Spinal cord (tissue), 10 donors: Measurements from ENCODE around the gene SOX30. TPM values are rescaled to one million over a fixed set of nuclear protein-coding genes. Genes with fewer than 3 reads are reported as not detected.
A peak's percentile ranks its signal among the peaks of the same experiment; 100 is the strongest.

ENCODE experiments used
- DNase-seq, 6 donors: peaks; one replicate each; pipeline versions ENCODE4 v3.0.0 to v3.0.0-alpha.2; 2013 to 2015; ENCODE audit warnings: low spot score in 6 of 6, low read depth in 4 of 6
- H3K27ac ChIP-seq: one replicate; pipeline ENCODE4 v1.5.1; 2013; ENCODE audit warnings: low read depth, low read length, control low read depth
- H3K27me3 ChIP-seq: one replicate; pipeline ENCODE4 v1.6.1; 2013; ENCODE audit warnings: low read length; ENCODE audit not compliant: control insufficient read depth, insufficient read depth
- H3K36me3 ChIP-seq: one replicate; pipeline ENCODE4 v1.6.1; 2013; ENCODE audit warnings: low read length; ENCODE audit not compliant: control insufficient read depth, insufficient read depth
- H3K4me1 ChIP-seq: one replicate; pipeline ENCODE4 v1.6.1; 2013; ENCODE audit warnings: low read length; ENCODE audit not compliant: control insufficient read depth, insufficient read depth
- H3K4me3 ChIP-seq: one replicate; pipeline ENCODE4 v1.5.1; 2013; ENCODE audit warnings: low read depth, low read length, control low read depth
- H3K9me3 ChIP-seq: one replicate; pipeline ENCODE4 v1.6.1; 2013; ENCODE audit warnings: low read length; ENCODE audit not compliant: control insufficient read depth, insufficient read depth
- WGBS: methylation state at CpG from one replicate; pipeline ENCODE4 v1.1.5; 2013; ENCODE audit warnings: missing lambda C conversion rate; ENCODE audit not compliant: insufficient coverage; 5-methylcytosine and 5-hydroxymethylcytosine counted together
- polyA plus RNA-seq, 2 donors: library from polyadenylated mRNA; unstranded; fragments of 120-200 nt; gene quantifications; one replicate each; pipeline ENCODE4 v1.2.1, GENCODE V29; 2013; ENCODE audit not compliant: insufficient read length in 2 of 2
- total RNA-seq, 2 donors: library from RNA; depleted of rRNA in 1 of 2; stranded (reverse); fragments of 120-200 nt in 1 of 2; fragments of >200 nt in 1 of 2; gene quantifications; one replicate each; pipeline versions ENCODE4 v1.2.3 to v1.2.4, GENCODE V29; 2013 to 2014
- donor health status: healthy.

SOX30 gene
- total and polyA plus RNA-seq, 4 donors = 0.22 to 0.51 (median 0.43) TPM; not detected in 1

DNA sequence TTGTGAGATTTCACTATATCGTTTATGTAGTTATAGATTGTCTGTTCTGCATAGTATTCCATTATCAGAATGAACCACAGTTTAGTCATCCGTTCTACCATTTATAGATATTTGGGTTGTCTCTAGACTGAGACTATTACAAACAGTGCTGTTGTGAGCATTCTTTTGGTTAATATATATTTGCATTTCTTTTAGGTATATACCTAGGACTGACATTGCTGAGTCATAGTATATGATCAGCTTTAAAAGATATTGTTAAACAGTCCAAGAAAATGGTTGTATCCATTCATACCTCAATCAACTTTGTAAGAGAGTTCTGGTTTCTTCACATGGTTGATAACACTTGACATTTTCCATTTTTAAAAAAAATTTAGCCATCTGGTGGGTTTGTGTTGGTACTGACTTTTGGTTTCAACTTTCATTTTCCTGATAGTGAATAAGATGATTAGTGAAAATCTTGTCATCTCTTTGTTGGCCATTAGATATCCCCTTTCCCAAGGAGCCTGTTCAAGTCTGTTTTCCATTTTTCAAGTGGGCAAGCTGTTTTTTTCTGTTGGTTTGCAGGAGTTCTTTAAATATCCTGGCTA lies 53.8 kb downstream of the SOX30 start:
- DNase-seq = no peak
- H3K27ac ChIP-seq = no peak overlapping the region
- H3K36me3 ChIP-seq = no peaks in the 10 kb centered on the region
- H3K9me3 ChIP-seq = no peaks in the 10 kb centered on the region
- no CpG with 5 or more reads among the region's 2 CpGs for WGBS
- no peaks in the 10 kb centered on the region for H3K4me1 ChIP-seq
- H3K4me3 ChIP-seq = no peak overlapping the region
- H3K27me3 ChIP-seq = no peaks in the 10 kb centered on the region

DNA sequence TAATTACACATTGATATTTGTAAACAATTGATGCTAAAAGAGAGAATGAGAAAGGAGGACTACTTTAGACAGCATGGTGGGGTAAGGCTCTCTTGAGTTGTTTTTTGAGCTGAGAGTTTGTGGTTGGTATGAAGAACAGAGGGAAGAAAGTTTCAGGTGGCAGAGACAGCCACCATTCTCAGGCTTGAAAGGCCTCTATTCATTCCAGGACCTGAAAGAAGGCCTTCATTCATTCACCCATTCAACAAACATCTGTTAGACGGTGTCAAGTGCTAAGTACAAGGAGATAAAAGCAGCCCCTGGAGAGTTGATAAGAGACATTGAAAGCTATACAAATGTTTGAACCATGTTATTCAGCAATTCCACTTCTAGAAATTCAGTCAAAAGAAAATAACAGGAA lies 55.0 kb downstream of the SOX30 start:
- Histone ChIP-seq H3K27me3 (no peaks in the 10 kb centered on the region), H3K27ac (no peak overlapping the region), H3K9me3 (no peaks in the 10 kb centered on the region), H3K4me1 (no peaks in the 10 kb centered on the region), H3K4me3 (no peak overlapping the region), H3K36me3 (no peaks in the 10 kb centered on the region)
- no CpG with 5 or more reads among the region's 1 CpG for WGBS
- DNase-seq = no peak

DNA sequence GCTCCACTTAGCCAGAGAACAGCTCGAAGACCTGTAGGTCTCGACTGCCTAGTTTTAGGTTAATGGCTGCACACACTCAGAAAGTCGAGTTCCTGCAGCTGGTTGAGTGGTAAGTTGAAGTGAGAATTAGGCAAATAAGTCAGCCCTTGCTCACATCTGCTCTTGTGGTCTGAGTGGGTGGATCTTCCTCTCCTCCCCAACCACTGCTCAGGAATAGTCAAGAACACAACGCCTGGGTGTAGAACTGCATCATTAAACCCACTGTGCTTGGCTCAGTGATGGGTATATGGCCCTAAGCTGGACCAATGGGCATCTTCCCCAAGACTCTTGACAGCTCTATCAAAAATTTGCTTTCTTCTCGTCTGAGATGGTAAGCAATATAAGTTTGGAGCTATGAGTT lies 55.8 kb downstream of the SOX30 start:
- 100% methylated on average over 1 of the region's 5 CpGs for WGBS
- no peak overlapping the region for H3K4me3 ChIP-seq
- DNase-seq = no peak
- H3K9me3 ChIP-seq = peaks cover 3% of the 10 kb centered on the region
- no peaks in the 10 kb centered on the region for H3K36me3 ChIP-seq
- no peak overlapping the region for H3K27ac ChIP-seq
- no peaks in the 10 kb centered on the region for H3K4me1 ChIP-seq
- no peaks in the 10 kb centered on the region for H3K27me3 ChIP-seq

DNA sequence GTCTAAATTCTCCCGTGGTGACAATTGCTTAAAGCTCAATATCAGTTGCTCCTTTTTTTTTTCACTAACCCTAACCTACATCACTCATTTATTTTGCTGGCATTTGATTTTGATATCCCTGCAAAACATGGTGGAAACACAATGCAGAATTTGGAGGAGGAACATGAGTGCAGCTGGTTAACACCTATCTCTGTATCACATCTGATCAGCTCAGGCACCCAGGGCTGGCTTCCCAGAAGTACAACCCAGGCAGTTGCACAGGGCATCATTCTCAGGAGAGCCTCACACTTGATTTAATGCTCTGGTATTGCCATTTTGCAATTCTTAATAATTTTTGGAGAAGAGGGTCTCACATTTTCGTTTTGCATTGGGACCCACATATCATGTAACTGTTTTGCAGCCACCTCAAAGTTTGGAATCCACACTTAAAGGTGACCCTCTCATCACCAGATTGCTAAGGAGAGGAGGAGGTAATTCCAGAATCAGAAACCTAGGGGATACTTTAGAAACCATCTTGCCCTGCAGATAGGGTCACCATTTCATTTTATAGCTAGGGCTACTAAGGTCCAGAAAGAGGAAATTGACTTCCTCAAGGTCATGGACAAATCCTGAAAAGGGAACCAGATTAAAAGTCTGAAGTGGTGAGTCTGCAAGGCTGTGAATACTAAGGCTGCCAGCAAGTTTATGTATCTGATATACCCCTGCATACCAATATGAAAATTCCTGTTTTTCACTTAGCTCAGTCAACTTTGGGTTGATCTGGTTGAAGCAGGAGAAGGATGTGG lies 57.4 kb downstream of the SOX30 start:
- no peak for DNase-seq

DNA sequence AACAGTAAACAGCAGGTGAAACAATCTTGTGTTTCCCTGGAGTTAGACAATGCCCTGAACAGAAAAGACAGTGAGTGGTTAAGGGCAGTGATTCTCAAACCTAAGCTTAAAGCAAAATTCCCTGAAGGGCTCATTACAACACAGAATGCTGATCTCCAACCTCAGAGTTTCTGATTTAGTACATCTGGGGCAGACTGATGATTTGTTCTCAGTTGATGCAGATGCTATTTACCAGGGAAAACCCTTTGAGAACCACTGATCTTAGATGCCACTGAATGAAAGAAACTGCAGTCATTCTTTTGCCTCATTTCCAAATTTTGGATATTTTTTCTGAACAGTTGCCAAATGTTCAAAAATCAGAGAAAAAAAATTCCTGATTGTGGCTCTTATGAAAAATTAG lies 58.0 kb downstream of the SOX30 start:
- peak in 1 of 6 donors; percentile 22 for DNase-seq
- no peak overlapping the region for H3K27ac ChIP-seq
- H3K4me1 ChIP-seq = no peaks in the 10 kb centered on the region
- H3K4me3 ChIP-seq = no peak overlapping the region
- no peaks in the 10 kb centered on the region for H3K36me3 ChIP-seq
- no peaks in the 10 kb centered on the region for H3K27me3 ChIP-seq
- peaks cover 3% of the 10 kb centered on the region for H3K9me3 ChIP-seq

More for the DNA sequence above, 57.4 kb downstream of the SOX30 start:
- H3K4me3 ChIP-seq = no peak overlapping the region
- no peaks in the 10 kb centered on the region for H3K4me1 ChIP-seq
- peaks cover 3% of the 10 kb centered on the region for H3K9me3 ChIP-seq
- no peaks in the 10 kb centered on the region for H3K27me3 ChIP-seq
- H3K27ac ChIP-seq = no peak overlapping the region
- WGBS = no CpG with 5 or more reads among the region's 2 CpGs
- no peaks in the 10 kb centered on the region for H3K36me3 ChIP-seq

DNA sequence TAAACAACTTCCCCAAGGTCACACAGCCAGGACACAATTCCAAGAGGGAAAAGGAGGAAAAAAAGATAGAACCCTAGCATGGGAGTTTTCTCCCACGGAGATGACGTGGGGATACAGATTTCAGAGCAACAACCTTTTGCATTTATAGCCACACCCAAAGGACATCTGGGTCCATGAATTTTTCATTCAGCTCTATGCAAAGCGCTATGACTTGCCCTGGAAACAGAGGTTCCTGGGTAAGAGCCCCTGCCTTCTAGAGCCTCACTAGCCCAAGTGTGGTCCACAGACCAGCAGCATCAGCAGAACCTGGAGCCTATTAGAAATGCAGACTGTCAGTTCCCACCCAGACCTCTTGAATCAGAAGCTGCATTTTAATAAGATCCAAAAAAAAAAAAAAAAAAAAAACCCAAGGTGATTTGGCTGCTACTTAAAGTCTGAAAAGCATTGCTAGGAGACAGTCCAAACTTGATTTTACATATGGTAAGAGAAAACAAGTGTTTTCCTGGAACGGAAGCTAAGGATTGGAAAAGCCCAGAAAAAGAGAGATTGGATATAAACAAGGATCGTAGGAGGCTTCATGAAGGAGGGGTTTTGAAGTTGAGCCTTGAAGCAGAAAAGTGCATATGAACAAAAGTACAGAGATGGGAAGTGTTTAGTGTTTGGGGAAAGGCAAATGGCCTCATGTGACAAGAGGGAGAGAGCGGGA lies 59.0 kb downstream of the SOX30 start:
- H3K36me3 ChIP-seq = no peaks in the 10 kb centered on the region
- H3K4me3 ChIP-seq = no peak overlapping the region
- WGBS = 55% methylated on average over 6 of the region's 6 CpGs
- no peaks in the 10 kb centered on the region for H3K27me3 ChIP-seq
- DNase-seq = peak in 1 of 6 donors; percentile 19
- peaks cover 3% of the 10 kb centered on the region for H3K9me3 ChIP-seq
- no peaks in the 10 kb centered on the region for H3K4me1 ChIP-seq
- H3K27ac ChIP-seq = no peak overlapping the region

DNA sequence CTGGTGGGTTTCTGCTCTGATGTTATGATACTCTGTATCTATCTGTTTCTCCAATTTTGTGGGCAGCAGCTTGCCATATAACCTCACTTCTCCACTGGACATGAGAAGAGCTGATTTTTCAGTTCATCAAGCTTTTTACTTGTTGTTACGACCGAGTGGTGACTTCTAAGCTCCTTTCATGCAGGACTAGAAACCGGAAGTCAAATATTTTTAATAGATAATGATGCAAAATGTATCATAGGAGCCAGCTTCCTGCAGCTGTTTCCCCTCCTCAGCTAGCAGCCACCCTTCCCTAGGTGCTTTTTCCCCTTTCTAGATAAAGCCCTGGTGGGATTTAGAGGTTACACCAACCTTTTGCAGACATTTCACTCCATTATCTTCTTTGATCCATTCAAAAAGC lies 59.6 kb downstream of the SOX30 start:
- Histone ChIP-seq H3K4me3 (no peak overlapping the region), H3K36me3 (no peaks in the 10 kb centered on the region), H3K27me3 (no peaks in the 10 kb centered on the region), H3K9me3 (peaks cover 3% of the 10 kb centered on the region), H3K27ac (no peak overlapping the region), H3K4me1 (no peaks in the 10 kb centered on the region)
- no CpG with 5 or more reads among the region's 3 CpGs for WGBS
- DNase-seq = no peak

DNA sequence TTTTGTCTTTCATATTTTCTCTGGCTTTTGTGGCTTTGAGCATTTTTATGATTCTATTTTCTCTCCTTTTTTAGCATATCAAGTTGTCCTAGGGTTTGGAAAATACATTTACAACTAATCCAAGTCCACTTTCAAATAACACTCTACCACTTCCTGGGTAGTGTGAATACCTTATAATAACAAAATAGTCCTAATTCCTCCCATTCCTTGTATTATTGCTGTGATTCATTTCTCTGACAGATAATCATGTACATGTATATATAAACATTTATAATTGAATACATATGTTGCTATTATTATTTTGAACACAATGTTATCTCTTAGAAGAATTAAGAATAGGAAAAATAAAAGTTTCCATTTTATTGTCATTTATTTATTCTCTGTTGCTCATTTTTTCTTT lies 61.8 kb downstream of the SOX30 start:
- no peaks in the 10 kb centered on the region for H3K4me1 ChIP-seq
- peaks cover 3% of the 10 kb centered on the region for H3K9me3 ChIP-seq
- no peak for DNase-seq
- no peaks in the 10 kb centered on the region for H3K36me3 ChIP-seq
- H3K27me3 ChIP-seq = no peaks in the 10 kb centered on the region
- no peak overlapping the region for H3K27ac ChIP-seq
- no peak overlapping the region for H3K4me3 ChIP-seq

DNA sequence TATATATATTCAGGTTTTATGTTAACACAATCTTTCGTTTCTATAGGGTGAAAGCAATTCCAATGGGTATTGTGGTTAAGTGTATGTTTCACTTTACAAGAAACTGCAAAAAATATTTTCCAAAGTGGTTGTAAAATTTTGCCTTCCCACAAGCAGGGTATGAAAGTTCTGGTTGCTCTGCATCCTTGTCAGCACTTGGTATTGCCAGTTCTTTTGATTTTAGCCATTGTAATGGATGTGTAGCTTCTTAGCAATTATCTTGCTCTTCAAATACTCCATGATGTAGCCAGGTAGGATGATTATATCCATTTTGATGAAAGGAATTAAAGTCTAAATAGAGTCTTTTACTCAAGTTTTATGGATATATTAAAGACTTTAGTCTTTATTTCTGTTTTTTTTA lies 67.6 kb downstream of the SOX30 start:
- no peak for DNase-seq
- Histone ChIP-seq H3K4me1 (no peaks in the 10 kb centered on the region), H3K9me3 (peaks cover 2% of the 10 kb centered on the region), H3K4me3 (no peak overlapping the region), H3K36me3 (no peaks in the 10 kb centered on the region), H3K27me3 (no peaks in the 10 kb centered on the region), H3K27ac (no peak overlapping the region)
- WGBS = no CpG with 5 or more reads among the region's 1 CpG
